Measurements from ENCODE around the gene CTNNB1. TPM values are rescaled to one million over a fixed set of nuclear protein-coding genes. Genes with fewer than 3 reads are reported as not detected.

Gene CTNNB1
- total and polyA plus RNA-seq, 2 of the 4 experiments (the other 2 are of a cell fraction) = 364 to 1,677 TPM

DNA sequence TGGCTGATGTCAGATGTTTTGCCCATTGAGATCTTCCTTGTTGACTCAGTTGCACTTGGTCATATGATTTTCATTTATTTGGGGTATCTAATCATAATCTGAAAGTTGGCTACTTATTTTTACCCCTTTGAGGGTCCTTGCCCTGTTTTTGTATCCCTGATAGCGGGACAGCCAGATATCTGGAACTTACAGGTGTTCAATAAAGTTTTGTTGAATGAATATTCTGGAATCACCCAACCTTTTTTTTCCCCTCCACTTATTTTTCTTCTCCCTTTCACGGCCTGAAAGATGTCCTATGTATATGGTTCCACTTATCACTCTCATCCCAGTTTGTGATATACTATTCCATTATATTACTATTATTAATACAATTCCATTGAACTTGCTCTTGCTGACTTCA is 12.8 kb downstream of the CTNNB1 start:
- Histone ChIP-seq H3K4me1 (ENCODE audit: control insufficient read depth, insufficient read depth, low read length) (peaks cover 3% of the 10 kb centered on the region), H2BK5ac (ENCODE audit: low read depth, low read length, poor library complexity, severe bottlenecking) (no peak overlapping the region), H3K18ac (ENCODE audit: low read depth, low read length) (no peak overlapping the region), H3K9me1 (ENCODE audit: insufficient read depth, low read length) (peaks cover 7% of the 10 kb centered on the region), H3K4ac (ENCODE audit: low read depth, low read length) (no peak overlapping the region), H3K4me2 (ENCODE audit: low read depth, low read length) (no peak overlapping the region), H2BK20ac (ENCODE audit: low read depth, low read length) (no peak overlapping the region), H2AFZ (replicated peaks; ENCODE audit: low read length, poor library complexity) (no peak overlapping the region), H3K14ac (replicated peaks; ENCODE audit: low read depth, low read length) (no peak overlapping the region), H4K20me1 (ENCODE audit: insufficient read depth, low read length) (peaks cover 96% of the 10 kb centered on the region), H3K9me3 (ENCODE audit: control insufficient read depth, insufficient read depth, low read length) (no peaks in the 10 kb centered on the region), H2AK9ac (replicated peaks; ENCODE audit: low read depth, low read length, poor library complexity) (no peak overlapping the region), H2BK120ac (ENCODE audit: low read depth, low read length) (no peak overlapping the region), H2BK15ac (ENCODE audit: low read depth, low read length) (no peak overlapping the region), H4K91ac (ENCODE audit: insufficient read depth, low read depth, low read length) (no peak overlapping the region), H3K23ac (ENCODE audit: low read depth, low read length) (no peak overlapping the region), H3K9ac (ENCODE audit: low read depth, low read length) (no peak overlapping the region), H3K27me3 (ENCODE audit: control insufficient read depth, insufficient read depth, low read length) (no peaks in the 10 kb centered on the region), H4K5ac (ENCODE audit: low read depth, low read length) (no peak overlapping the region), H3K27ac (ENCODE audit: insufficient read depth, low read length) (no peak overlapping the region), H3K36me3 (ENCODE audit: control insufficient read depth, insufficient read depth, low read length) (no peaks in the 10 kb centered on the region), H3K4me3 (ENCODE audit: insufficient read depth, low read depth, low read length) (no peak overlapping the region), H4K8ac (ENCODE audit: low read depth in 2 of 2, low read length in 2 of 2) (no peak overlapping the region), H3K56ac (ENCODE audit: extremely low read depth, insufficient read depth, low read length) (no peak overlapping the region), H3K79me1 (ENCODE audit: low read depth in 1 of 2, low read length in 2 of 2) (peaks cover 0 to 48% of the 10 kb centered on the region in 2 experiments; a peak in 2 of 4 replicates), H2AK5ac (ENCODE audit: low read depth, low read length) (no peak overlapping the region)
- intact Hi-C loops (cut with micrococcal nuclease) = no loop called here
- dilution Hi-C loops (cut with HindIII; ENCODE audit: low sequenced_read_pairs, unreplicated experiment) = no loop called here
- POLR2A ChIA-PET (ENCODE audit: unreplicated experiment) = no interaction called here
- no TSS peak for BruUV-seq (replicated peaks)
- CTCF ChIA-PET = no interaction called here
- no CpG with 5 or more reads among the region's 2 CpGs for WGBS, 2 experiments (ENCODE audit: extremely low coverage in 2 of 2, insufficient read length in 1 of 2)
- ATAC-seq (ENCODE audit: low read depth) (no peak), DNase-seq (no peak)
- TF ChIP-seq SMC3 (IDR thresholded peaks at IDR 0.05; ENCODE audit: low read depth, low read length) (no peak), RFX5 (IDR thresholded peaks at IDR 0.05; ENCODE audit: low read depth, low read length) (no peak), CHD1 (IDR thresholded peaks at IDR 0.05; ENCODE audit: low read depth, low read length) (no peak), RAD21 (IDR thresholded peaks at IDR 0.05; ENCODE audit: low read length) (no peak), BHLHE40 (IDR thresholded peaks at IDR 0.05; ENCODE audit: low read depth, low read length) (no peak), MAFK (IDR thresholded peaks at IDR 0.05; ENCODE audit: low read depth, low read length) (no peak), CEBPB (IDR thresholded peaks at IDR 0.05; ENCODE audit: low read depth, low read length) (no peak), ELK1 (IDR thresholded peaks at IDR 0.05; ENCODE audit: borderline replicate concordance, low read depth, low read length) (no peak), MAZ (IDR thresholded peaks at IDR 0.05; ENCODE audit: borderline replicate concordance, low read depth, low read length) (no peak)
- TF ChIP-seq, protein P1, sequence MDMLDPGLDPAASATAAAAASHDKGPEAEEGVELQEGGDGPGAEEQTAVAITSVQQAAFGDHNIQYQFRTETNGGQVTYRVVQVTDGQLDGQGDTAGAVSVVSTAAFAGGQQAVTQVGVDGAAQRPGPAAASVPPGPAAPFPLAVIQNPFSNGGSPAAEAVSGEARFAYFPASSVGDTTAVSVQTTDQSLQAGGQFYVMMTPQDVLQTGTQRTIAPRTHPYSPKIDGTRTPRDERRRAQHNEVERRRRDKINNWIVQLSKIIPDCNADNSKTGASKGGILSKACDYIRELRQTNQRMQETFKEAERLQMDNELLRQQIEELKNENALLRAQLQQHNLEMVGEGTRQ (IDR thresholded peaks at IDR 0.05; ENCODE audit: low read depth, low read length) = no peak
- in situ Hi-C loops (cut with MboI; ENCODE audit: low sequenced_read_pairs) = loop anchor here (25.0 kb wide), 1 partner anchor 475 kb away; no protein-coding TSS in a partner anchor
